ENCODE results near the gene BSCL2.

DNA sequence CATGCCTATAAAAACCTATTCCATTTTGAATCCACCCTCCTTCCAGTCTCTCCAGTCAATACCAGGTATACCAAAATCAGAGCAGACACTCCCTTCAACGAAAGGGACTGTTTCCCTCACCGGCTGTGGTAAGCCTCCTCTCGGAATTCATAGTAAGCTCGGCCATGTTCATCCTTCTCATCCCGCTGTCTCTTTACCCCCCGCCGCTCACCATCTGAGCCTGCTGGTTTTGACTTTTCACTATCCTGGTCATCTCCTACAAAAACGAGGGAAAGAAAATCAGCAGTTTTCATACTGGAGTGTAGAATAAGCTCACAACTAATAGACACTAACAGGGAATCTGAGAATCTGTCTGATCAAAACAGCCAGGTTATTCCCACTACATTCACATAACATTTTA lies 16.9 kb upstream of the BSCL2 start:
- TF ChIP-seq, protein P1, sequence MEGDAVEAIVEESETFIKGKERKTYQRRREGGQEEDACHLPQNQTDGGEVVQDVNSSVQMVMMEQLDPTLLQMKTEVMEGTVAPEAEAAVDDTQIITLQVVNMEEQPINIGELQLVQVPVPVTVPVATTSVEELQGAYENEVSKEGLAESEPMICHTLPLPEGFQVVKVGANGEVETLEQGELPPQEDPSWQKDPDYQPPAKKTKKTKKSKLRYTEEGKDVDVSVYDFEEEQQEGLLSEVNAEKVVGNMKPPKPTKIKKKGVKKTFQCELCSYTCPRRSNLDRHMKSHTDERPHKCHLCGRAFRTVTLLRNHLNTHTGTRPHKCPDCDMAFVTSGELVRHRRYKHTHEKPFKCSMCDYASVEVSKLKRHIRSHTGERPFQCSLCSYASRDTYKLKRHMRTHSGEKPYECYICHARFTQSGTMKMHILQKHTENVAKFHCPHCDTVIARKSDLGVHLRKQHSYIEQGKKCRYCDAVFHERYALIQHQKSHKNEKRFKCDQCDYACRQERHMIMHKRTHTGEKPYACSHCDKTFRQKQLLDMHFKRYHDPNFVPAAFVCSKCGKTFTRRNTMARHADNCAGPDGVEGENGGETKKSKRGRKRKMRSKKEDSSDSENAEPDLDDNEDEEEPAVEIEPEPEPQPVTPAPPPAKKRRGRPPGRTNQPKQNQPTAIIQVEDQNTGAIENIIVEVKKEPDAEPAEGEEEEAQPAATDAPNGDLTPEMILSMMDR (IDR thresholded peaks at IDR 0.05), result no peak
- TF ChIP-seq POLR2AphosphoS5 (IDR thresholded peaks at IDR 0.05), result no peak

Data from suprapubic skin (tissue), 3 donors.